ENCODE data around the gene IL3RA.
"Not testable (repeated sequence)": the region's sequence is repeated elsewhere in the genome, so short reads cannot be mapped to it uniquely, and the experiment has no call there.

The IL3RA gene

GRCh38 chrX:1423215-1423614 lies 86.6 kb downstream of the IL3RA start:
- DNase-seq (ENCODE audit: low spot score), result no peak

GRCh38 chrX:1424147-1424851 lies 87.7 kb downstream of the IL3RA start:
- DNase-seq (ENCODE audit: low spot score), result no peak

GRCh38 chrX:1425381-1425780 lies 88.8 kb downstream of the IL3RA start:
- DNase-seq (ENCODE audit: low spot score), result no peak

- DNase-seq (ENCODE audit: low spot score), result not testable (repeated sequence)
These were observed 89.7 kb downstream of the IL3RA start for GRCh38 chrX:1426321-1426720.

- no peak for DNase-seq (ENCODE audit: low spot score)
These were observed 91.2 kb downstream of the IL3RA start for GRCh38 chrX:1427756-1428155.

- DNase-seq (ENCODE audit: low spot score), result no peak
These were observed 93.9 kb downstream of the IL3RA start for GRCh38 chrX:1430451-1430850.

Data from kidney capillary endothelial cell (primary cell).